Body of pancreas (tissue), 4 donors: Measurements from ENCODE around the gene ATP5MC2.

ENCODE experiments used
- CTCF ChIP-seq, 7 experiments: fragments of 450-650 bp in 4 of 7; fragments of 200-600 bp in 3 of 7; sonication (generic) in 3 of 7; IDR thresholded peaks; one replicate each; pipeline ENCODE4 v1.5.1; 2016 to 2019; ENCODE audit warnings: antibody characterized with exemption in 7 of 7
- POLR2A ChIP-seq, 3 donors: fragments of 450-650 bp; IDR thresholded peaks; one replicate each; pipeline ENCODE4 v1.6.1; 2016; ENCODE audit warnings: antibody characterized with exemption in 3 of 3, mild to moderate bottlenecking in 2 of 3

GRCh38 chr12:53631721-53632120 is 44.2 kb downstream of the ATP5MC2 start:
- TF ChIP-seq CTCF (IDR thresholded peaks at IDR 0.05): no peak
- no peak for TF ChIP-seq POLR2A (IDR thresholded peaks at IDR 0.05)
